Measurements from ENCODE around the gene IRF7. TPM values are rescaled to one million over a fixed set of nuclear protein-coding genes. Genes with fewer than 3 reads are reported as not detected.
"Not testable (repeated sequence)": the region's sequence is repeated elsewhere in the genome, so short reads cannot be mapped to it uniquely, and the experiment has no call there.

Gene IRF7
- total RNA-seq, 4 donors from 2014 or later, result 40.4 to 122 (median 49.9) TPM

GRCh38 chr11:656866-657265 lies 41.1 kb upstream of the IRF7 start:
- H3K9me3 ChIP-seq, result no peaks in the 10 kb centered on the region
- intact Hi-C loops (cut with DNase I; ENCODE audit: low total_unique reads) (no loop called here), in situ Hi-C loops (cut with MboI; ENCODE audit: low pct_ligation_motif_present in 1 of 4, low pct_unique_long_range_greater_than_20kb in 1 of 4, low sequenced_read_pairs in 3 of 4) (no loop called here)
- no peak for DNase-seq
- H3K4me1 ChIP-seq, result peaks cover 0 to 17% (median 7%) of the 10 kb centered on the region in 4 donors
- no peaks in the 10 kb centered on the region for H3K27me3 ChIP-seq
- H3K27ac ChIP-seq, result no peak overlapping the region
- no peaks in the 10 kb centered on the region for H3K36me3 ChIP-seq
- 86 to 88% methylated on average over 2 to 7 of the region's 7 CpGs for WGBS, 2 donors (ENCODE audit: low coverage in 1 of 2)
- TF ChIP-seq POLR2A (IDR thresholded peaks at IDR 0.05), result no peak
- TF ChIP-seq, protein P1, sequence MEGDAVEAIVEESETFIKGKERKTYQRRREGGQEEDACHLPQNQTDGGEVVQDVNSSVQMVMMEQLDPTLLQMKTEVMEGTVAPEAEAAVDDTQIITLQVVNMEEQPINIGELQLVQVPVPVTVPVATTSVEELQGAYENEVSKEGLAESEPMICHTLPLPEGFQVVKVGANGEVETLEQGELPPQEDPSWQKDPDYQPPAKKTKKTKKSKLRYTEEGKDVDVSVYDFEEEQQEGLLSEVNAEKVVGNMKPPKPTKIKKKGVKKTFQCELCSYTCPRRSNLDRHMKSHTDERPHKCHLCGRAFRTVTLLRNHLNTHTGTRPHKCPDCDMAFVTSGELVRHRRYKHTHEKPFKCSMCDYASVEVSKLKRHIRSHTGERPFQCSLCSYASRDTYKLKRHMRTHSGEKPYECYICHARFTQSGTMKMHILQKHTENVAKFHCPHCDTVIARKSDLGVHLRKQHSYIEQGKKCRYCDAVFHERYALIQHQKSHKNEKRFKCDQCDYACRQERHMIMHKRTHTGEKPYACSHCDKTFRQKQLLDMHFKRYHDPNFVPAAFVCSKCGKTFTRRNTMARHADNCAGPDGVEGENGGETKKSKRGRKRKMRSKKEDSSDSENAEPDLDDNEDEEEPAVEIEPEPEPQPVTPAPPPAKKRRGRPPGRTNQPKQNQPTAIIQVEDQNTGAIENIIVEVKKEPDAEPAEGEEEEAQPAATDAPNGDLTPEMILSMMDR (IDR thresholded peaks at IDR 0.05), result no peak
- TF ChIP-seq EP300 (IDR thresholded peaks at IDR 0.05; ENCODE audit: low read depth), result no peak
- TF ChIP-seq POLR2AphosphoS5 (IDR thresholded peaks at IDR 0.05), result no peak
- H3K4me3 ChIP-seq, result no peak overlapping the region

DNA sequence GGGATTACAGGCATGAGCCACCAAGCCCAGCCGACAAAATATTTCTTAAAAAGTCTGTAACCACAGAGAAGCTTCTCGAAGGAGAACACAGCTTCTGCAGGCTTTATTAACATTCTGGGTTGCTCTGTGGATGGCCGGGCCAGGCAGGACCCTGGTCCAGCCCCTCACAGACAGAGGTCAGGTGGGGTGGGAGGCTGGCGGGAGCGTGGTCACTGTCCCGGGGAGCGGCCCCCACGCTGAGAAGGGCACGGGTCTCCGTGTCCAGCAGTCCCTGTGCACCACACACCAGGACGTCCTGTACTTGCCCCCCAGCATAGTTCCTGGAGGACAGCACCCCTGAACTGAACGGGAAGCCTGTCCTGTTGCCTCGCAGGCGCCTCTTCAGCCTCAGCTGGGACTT lies 40.7 kb upstream of the IRF7 start:
- H3K36me3 ChIP-seq, result no peaks in the 10 kb centered on the region
- intact Hi-C loops (cut with DNase I; ENCODE audit: low total_unique reads), result no loop called here
- peaks cover 0 to 17% (median 7%) of the 10 kb centered on the region in 4 donors for H3K4me1 ChIP-seq
- 93 to 95% methylated on average over 4 to 11 of the region's 14 CpGs for WGBS, 2 donors (ENCODE audit: low coverage in 1 of 2)
- no peak overlapping the region for H3K27ac ChIP-seq
- no peak overlapping the region for H3K4me3 ChIP-seq
- TF ChIP-seq EP300 (IDR thresholded peaks at IDR 0.05; ENCODE audit: low read depth) (no peak), POLR2AphosphoS5 (IDR thresholded peaks at IDR 0.05) (no peak), POLR2A (IDR thresholded peaks at IDR 0.05) (no peak)
- TF ChIP-seq, protein P1 (IDR thresholded peaks at IDR 0.05), result no peak
- in situ Hi-C loops (cut with MboI; ENCODE audit: low pct_ligation_motif_present in 1 of 4, low pct_unique_long_range_greater_than_20kb in 1 of 4, low sequenced_read_pairs in 3 of 4), result no loop called here
- no peaks in the 10 kb centered on the region for H3K27me3 ChIP-seq
- no peaks in the 10 kb centered on the region for H3K9me3 ChIP-seq
- DNase-seq, result no peak

DNA sequence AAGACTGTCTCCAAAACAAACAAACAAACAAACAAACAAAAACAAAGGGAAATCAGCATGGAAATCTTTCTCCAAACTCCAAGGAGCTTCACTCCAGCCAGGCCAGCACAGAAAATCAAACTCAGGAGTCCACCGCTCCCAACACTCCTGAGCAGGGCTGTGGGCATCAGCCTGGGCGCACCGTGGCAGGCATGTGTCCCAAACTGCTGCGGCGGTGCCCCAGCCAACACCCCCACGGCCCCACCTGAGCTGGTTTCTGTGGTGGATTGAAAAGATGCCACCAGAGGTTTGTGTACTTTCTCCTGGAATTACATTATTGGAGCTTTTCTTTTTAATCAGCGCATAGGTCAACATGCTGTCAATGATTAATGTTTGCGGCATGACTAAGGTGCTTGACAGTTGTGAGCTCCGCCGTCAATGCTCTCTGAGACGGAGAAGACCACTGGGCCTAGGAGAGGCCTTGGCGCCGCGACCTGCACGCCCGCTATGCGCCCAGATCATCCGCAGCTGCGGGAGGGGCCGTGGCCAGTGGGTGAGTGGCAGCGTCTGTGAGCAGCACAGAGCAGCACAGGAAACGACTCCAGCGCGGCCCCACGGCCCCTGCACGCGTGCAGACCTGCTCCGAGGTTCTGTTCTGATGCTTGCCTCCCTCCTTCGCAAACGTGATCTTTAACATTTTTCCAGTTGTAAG lies 39.4 kb upstream of the IRF7 start:
- Histone ChIP-seq H3K4me1 (peaks cover 0 to 17% (median 7%) of the 10 kb centered on the region in 4 donors), H3K27me3 (no peaks in the 10 kb centered on the region), H3K36me3 (peaks cover 0 to 2% (median 0%) of the 10 kb centered on the region in 4 donors), H3K9me3 (no peaks in the 10 kb centered on the region), H3K4me3 (no peak overlapping the region), H3K27ac (no peak overlapping the region)
- 60 to 77% methylated on average over 2 to 30 of the region's 30 CpGs for WGBS, 2 donors (ENCODE audit: low coverage in 1 of 2)
- TF ChIP-seq, protein P1 (IDR thresholded peaks at IDR 0.05), result no peak
- TF ChIP-seq EP300 (IDR thresholded peaks at IDR 0.05; ENCODE audit: low read depth) (no peak), POLR2AphosphoS5 (IDR thresholded peaks at IDR 0.05) (no peak), POLR2A (IDR thresholded peaks at IDR 0.05) (no peak)
- DNase-seq, result no peak
- intact Hi-C loops (cut with DNase I; ENCODE audit: low total_unique reads), result no loop called here
- in situ Hi-C loops (cut with MboI; ENCODE audit: low pct_ligation_motif_present in 1 of 4, low pct_unique_long_range_greater_than_20kb in 1 of 4, low sequenced_read_pairs in 3 of 4), result no loop called here

DNA sequence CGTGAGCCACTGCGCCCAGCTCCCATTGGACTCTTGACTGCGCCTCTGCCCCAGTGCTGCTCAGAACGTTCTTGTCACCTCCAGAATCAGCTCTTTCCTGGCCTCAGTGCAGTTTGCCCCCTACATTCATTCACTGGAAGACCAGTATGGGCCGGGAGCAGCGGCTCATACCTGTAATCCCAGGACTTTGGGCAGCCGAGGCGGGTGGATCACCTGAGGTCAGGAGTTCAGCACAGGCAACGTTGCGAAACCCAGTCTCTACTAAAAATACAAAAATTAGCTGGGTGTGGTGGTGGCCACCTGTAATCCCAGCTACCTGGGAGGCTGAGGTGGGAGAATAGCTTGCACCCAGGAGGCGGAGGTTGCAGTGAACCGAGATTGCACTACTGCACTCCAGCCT lies 38.7 kb upstream of the IRF7 start:
- H3K9me3 ChIP-seq; H3K27me3 ChIP-seq; H3K36me3 ChIP-seq; in situ Hi-C loops (cut with MboI; ENCODE audit: low pct_ligation_motif_present in 1 of 4, low pct_unique_long_range_greater_than_20kb in 1 of 4, low sequenced_read_pairs in 3 of 4); intact Hi-C loops (cut with DNase I; ENCODE audit: low total_unique reads); DNase-seq; H3K27ac ChIP-seq; H3K4me3 ChIP-seq: not testable (repeated sequence)
- 89 to 100% methylated on average over 2 to 12 of the region's 12 CpGs for WGBS, 2 donors (ENCODE audit: low coverage in 1 of 2)
- H3K4me1 ChIP-seq, result peaks cover 0 to 17% (median 7%) of the 10 kb centered on the region in 4 donors

- TF ChIP-seq POLR2AphosphoS5 (IDR thresholded peaks at IDR 0.05), result no peak
- no peak for TF ChIP-seq POLR2A (IDR thresholded peaks at IDR 0.05)
- TF ChIP-seq, protein P1 (IDR thresholded peaks at IDR 0.05), result no peak
- no peak for TF ChIP-seq EP300 (IDR thresholded peaks at IDR 0.05; ENCODE audit: low read depth)
- Histone ChIP-seq H3K4me1 (peaks cover 0 to 17% (median 7%) of the 10 kb centered on the region in 4 donors), H3K27me3 (no peaks in the 10 kb centered on the region), H3K4me3 (no peak overlapping the region), H3K9me3 (no peaks in the 10 kb centered on the region), H3K36me3 (peaks cover 0 to 2% (median 0%) of the 10 kb centered on the region in 4 donors), H3K27ac (no peak overlapping the region)
- 80 to 87% methylated on average over 1 to 15 of the region's 15 CpGs for WGBS, 2 donors (ENCODE audit: low coverage in 1 of 2)
- DNase-seq, result no peak
- intact Hi-C loops (cut with DNase I; ENCODE audit: low total_unique reads) (no loop called here), in situ Hi-C loops (cut with MboI; ENCODE audit: low pct_ligation_motif_present in 1 of 4, low pct_unique_long_range_greater_than_20kb in 1 of 4, low sequenced_read_pairs in 3 of 4) (no loop called here)
These were observed 38.1 kb upstream of the IRF7 start for GRCh38 chr11:653837-654236.

GRCh38 chr11:653136-653535 lies 37.4 kb upstream of the IRF7 start:
- intact Hi-C loops (cut with DNase I; ENCODE audit: low total_unique reads); H3K9me3 ChIP-seq; H3K4me3 ChIP-seq; H3K27ac ChIP-seq; H3K36me3 ChIP-seq; in situ Hi-C loops (cut with MboI; ENCODE audit: low pct_ligation_motif_present in 1 of 4, low pct_unique_long_range_greater_than_20kb in 1 of 4, low sequenced_read_pairs in 3 of 4); DNase-seq; H3K27me3 ChIP-seq: not testable (repeated sequence)
- WGBS, 2 donors (ENCODE audit: low coverage in 1 of 2), result 89 to 100% methylated on average over 2 to 14 of the region's 14 CpGs
- H3K4me1 ChIP-seq, result peaks cover 0 to 17% (median 7%) of the 10 kb centered on the region in 4 donors

All from transverse colon (tissue), 4 donors.